DND-41 (cell line): Measurements from ENCODE around the gene ARHGAP21.

Source experiments
- CTCF ChIP-seq: IDR thresholded peaks from 2 replicates; pipeline ENCODE4 v1.5.1; 2012; ENCODE audit warnings: borderline replicate concordance, low read length, moderate library complexity, mild to moderate bottlenecking; ENCODE audit not compliant: poor library complexity, severe bottlenecking; ENCODE audit errors: extremely low read depth
- EZH2 ChIP-seq: IDR thresholded peaks from 3 replicates; pipeline ENCODE4 v1.6.1; 2012; ENCODE audit warnings: borderline replicate concordance, low read depth, mild to moderate bottlenecking, moderate library complexity, low read length, inconsistent platforms; ENCODE audit not compliant: severe bottlenecking

GRCh38 chr10:24708081-24708480 lies 15.6 kb downstream of the ARHGAP21 start:
- no peak for TF ChIP-seq CTCF
- no peak for TF ChIP-seq EZH2
